Mucosa of descending colon (tissue), 3 donors: Measurements from ENCODE around the gene KCNK10. TPM values are rescaled to one million over a fixed set of nuclear protein-coding genes. Genes with fewer than 3 reads are reported as not detected.

ENCODE experiments used
- ATAC-seq: fragments of 200-7000 bp; cut with Tn5 transposase; one replicate; pipeline ENCODE4 v1.9.1; 2020; ENCODE audit warnings: mild to moderate bottlenecking, moderate library complexity
- DNase-seq, 3 donors: peaks; one replicate each; pipeline ENCODE4 v3.0.0-alpha.2; 2020
- H3K36me3 ChIP-seq: fragments of 200-600 bp; one replicate; pipeline ENCODE4 v1.8.0; 2021; ENCODE audit warnings: low read depth, mild to moderate bottlenecking
- H3K4me1 ChIP-seq: fragments of 200-600 bp; one replicate; pipeline ENCODE4 v1.8.0; 2021; ENCODE audit warnings: low read depth, mild to moderate bottlenecking
- H3K4me3 ChIP-seq: fragments of 200-600 bp; one replicate; pipeline ENCODE4 v1.8.0; 2021; ENCODE audit warnings: mild to moderate bottlenecking
- H3K9me3 ChIP-seq: fragments of 200-600 bp; one replicate; pipeline ENCODE4 v1.8.0; 2021; ENCODE audit warnings: mild to moderate bottlenecking
- CTCF ChIP-seq: fragments of 200-600 bp; IDR thresholded peaks from one replicate; pipeline ENCODE4 v1.8.0; 2022; ENCODE audit warnings: antibody characterized with exemption, mild to moderate bottlenecking
- intact Hi-C, 2 donors: fragments of 100-400 bp; cut with DNase I in 1 of 2; cut with micrococcal nuclease in 1 of 2; formaldehyde crosslinking; loops; one replicate each; pipeline versions ENCODE4 v1.11.0 to v1.11.1; 2022; cut with DNase I, micrococcal nuclease
- total RNA-seq, 3 donors: library from RNA; stranded (reverse); fragmentation: NEBNext Ultra II Directional in 2 of 3; extraction: Animal tissue kit (Norgen Biotek cat#: 25700) in 2 of 3; gene quantifications; one replicate each; pipeline versions ENCODE4 v1.2.1 to v1.2.4, GENCODE V29; 2021 to 2023
- donor health status: DM: no; HTN: no; CAD: no; lungs with moderate emphysema.
- donor health status: DM: no; HTN: no; CAD: no.
- donor health status: DM: no; HTN: yes; CAD: no.

KCNK10 gene
- total RNA-seq, 3 donors from 2014 or later, result 1.7 to 2.1 (median 2.0) TPM

DNA sequence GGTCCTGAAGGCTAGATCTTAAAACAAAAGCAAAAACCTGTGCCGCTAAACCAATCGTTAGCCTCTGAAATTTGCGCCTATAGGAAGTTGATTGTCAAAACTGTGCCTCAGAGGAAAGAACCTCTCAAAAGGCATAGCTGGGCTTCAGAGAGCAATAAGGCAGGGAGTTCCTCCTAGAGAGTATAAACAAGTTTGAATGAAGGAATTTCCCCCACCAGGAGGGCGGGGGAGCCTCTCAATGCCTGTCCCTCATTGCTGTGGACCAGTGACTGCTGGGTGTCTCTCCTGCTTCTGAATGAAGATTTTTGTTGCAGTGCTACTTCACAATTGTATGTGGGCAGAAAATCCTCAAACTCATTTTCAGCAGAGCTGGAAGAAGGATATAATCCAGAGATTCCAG, 88.6 kb downstream of the KCNK10 start:
- no peaks in the 10 kb centered on the region for H3K9me3 ChIP-seq
- no peak for TF ChIP-seq CTCF
- ATAC-seq, result no peak
- intact Hi-C loops, result no loop called here
- no peaks in the 10 kb centered on the region for H3K36me3 ChIP-seq
- H3K4me1 ChIP-seq, result no peaks in the 10 kb centered on the region
- no peak overlapping the region for H3K4me3 ChIP-seq
- DNase-seq, result no peak

DNA sequence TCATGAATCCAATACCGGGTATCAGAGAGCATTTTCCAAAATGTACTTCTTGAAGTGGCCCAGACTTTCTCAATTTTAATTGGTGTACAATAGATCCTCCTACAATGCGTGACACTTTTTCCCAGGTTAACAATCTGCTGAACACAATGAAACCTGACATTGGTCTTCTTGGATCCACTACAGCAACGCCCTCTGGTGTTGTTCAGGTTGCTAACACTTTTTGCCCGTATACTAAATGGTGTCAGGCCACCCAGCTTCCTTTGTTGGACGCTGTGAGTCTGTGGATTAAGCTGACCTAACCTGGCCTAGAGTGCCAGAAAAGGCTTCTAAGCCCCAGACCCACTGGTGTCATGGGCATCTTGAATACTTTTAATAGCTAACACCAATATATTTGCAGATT, 89.2 kb downstream of the KCNK10 start:
- Histone ChIP-seq H3K9me3 (no peaks in the 10 kb centered on the region), H3K36me3 (no peaks in the 10 kb centered on the region), H3K4me3 (no peak overlapping the region), H3K4me1 (no peaks in the 10 kb centered on the region)
- ATAC-seq, result peak; percentile 64
- peak in 1 of 3 donors; percentile 53 for DNase-seq
- TF ChIP-seq CTCF, result no peak
- intact Hi-C loops, result no loop called here

GRCh38 chr14:88232771-88233170, 90.3 kb downstream of the KCNK10 start:
- no peak for DNase-seq
- Histone ChIP-seq H3K36me3 (no peaks in the 10 kb centered on the region), H3K4me1 (no peaks in the 10 kb centered on the region), H3K9me3 (no peaks in the 10 kb centered on the region), H3K4me3 (no peak overlapping the region)
- no peak for TF ChIP-seq CTCF
- intact Hi-C loops, result no loop called here
- no peak for ATAC-seq

DNA sequence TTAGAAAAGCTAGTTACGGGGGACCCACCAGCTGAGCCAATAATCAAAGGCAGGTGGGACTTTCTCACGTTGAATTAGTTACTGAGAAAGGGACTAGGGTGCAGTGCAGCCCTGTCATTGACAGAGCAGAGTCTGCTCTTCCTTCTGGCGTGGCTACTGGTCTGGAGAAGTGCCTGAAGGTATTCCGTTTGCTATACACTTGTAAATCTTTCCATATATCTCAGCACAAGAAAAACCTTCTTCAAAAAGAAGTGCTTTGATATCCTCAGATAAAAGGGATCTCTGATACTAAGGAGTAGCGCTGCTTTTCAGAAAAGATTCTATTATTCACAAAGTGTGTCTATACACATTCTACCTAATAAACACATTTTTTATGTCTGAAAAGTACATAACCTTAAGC, 91.5 kb downstream of the KCNK10 start:
- no peaks in the 10 kb centered on the region for H3K4me1 ChIP-seq
- DNase-seq, result no peak
- H3K4me3 ChIP-seq, result no peak overlapping the region
- no peaks in the 10 kb centered on the region for H3K9me3 ChIP-seq
- intact Hi-C loops, result no loop called here
- no peak for TF ChIP-seq CTCF
- ATAC-seq, result no peak
- no peaks in the 10 kb centered on the region for H3K36me3 ChIP-seq

DNA sequence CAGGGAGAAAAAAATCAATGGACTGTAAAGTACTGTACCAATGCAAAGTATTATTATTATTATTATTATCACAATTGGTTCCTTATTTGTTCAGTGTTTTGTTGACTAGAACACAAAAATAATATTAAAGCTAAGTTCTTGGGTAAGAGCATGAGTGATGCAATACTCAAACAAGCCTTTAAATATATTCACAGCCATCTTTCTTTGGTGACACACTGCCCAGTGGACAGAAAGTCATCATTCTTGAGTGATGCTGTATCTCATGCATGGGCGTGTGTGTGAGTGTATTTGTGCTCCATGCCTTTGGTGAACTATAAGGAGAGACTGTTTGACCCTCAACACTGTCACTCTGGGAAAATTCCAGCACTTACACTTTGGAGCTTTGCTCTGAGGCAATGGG, 93.6 kb downstream of the KCNK10 start:
- ATAC-seq (no peak), DNase-seq (no peak)
- no peak overlapping the region for H3K4me3 ChIP-seq
- intact Hi-C loops, result no loop called here
- TF ChIP-seq CTCF, result no peak
- no peaks in the 10 kb centered on the region for H3K4me1 ChIP-seq
- H3K9me3 ChIP-seq, result no peaks in the 10 kb centered on the region
- H3K36me3 ChIP-seq, result no peaks in the 10 kb centered on the region

GRCh38 chr14:88228522-88229236, 94.4 kb downstream of the KCNK10 start:
- no peaks in the 10 kb centered on the region for H3K4me1 ChIP-seq
- DNase-seq (no peak), ATAC-seq (no peak)
- no peak overlapping the region for H3K4me3 ChIP-seq
- no peak for TF ChIP-seq CTCF
- H3K36me3 ChIP-seq, result no peaks in the 10 kb centered on the region
- peaks cover 3% of the 10 kb centered on the region for H3K9me3 ChIP-seq
- intact Hi-C loops, result no loop called here
